PC-9 (cell line): ENCODE measurements around the gene CPNE9.

Experiments used
- EZH2 ChIP-seq: fragments of 200-600 bp; sonication (generic); IDR thresholded peaks from 2 replicates; pipeline ENCODE4 v1.8.0; 2017; ENCODE audit warnings: antibody characterized with exemption, low read depth
- TF ChIP-seq, protein P1 (sequence below): fragments of 200-600 bp; sonication (generic); conservative IDR thresholded peaks from 2 replicates; pipeline ENCODE4 v1.6.1; 2017; ENCODE audit warnings: mixed run types, antibody characterized with exemption, mild to moderate bottlenecking, moderate library complexity

DNA sequence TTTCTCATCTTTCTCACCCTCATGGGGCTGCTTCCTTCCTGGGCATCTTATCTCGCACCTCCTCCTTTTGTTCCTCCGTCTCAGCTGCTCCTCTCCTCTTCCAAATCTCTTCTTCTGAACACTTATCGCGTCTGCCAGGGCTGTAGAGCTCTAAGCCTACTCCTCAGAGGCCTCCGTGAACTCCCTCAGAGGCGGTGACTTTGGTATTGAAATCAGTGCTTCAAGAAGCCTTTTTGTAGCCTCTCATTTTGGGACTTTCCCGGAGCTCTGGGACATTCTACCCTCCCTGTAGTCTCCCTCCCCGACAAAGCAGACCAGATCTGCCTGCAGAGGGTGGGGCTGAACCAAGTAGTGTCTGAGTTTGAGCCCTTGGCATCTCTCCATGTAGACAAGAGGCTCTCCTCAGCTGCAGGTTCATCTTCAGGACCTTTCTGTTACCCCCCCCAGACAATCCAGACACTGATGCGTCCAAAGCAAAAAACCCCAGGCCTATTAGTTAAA lies 17.5 kb upstream of the CPNE9 start:
- TF ChIP-seq, protein P1, sequence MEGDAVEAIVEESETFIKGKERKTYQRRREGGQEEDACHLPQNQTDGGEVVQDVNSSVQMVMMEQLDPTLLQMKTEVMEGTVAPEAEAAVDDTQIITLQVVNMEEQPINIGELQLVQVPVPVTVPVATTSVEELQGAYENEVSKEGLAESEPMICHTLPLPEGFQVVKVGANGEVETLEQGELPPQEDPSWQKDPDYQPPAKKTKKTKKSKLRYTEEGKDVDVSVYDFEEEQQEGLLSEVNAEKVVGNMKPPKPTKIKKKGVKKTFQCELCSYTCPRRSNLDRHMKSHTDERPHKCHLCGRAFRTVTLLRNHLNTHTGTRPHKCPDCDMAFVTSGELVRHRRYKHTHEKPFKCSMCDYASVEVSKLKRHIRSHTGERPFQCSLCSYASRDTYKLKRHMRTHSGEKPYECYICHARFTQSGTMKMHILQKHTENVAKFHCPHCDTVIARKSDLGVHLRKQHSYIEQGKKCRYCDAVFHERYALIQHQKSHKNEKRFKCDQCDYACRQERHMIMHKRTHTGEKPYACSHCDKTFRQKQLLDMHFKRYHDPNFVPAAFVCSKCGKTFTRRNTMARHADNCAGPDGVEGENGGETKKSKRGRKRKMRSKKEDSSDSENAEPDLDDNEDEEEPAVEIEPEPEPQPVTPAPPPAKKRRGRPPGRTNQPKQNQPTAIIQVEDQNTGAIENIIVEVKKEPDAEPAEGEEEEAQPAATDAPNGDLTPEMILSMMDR, result no peak
- TF ChIP-seq EZH2, result no peak
